ENCODE results near the gene PEX7.

The PEX7 gene
- long read RNA-seq, transcript PEX7-201 (10 exons, 1,464 nt), result major isoform, 6 of 8 reads
- long read RNA-seq, partial matches to known transcripts, result 0 of 8 reads
- long read RNA-seq, other reads (novel, unspliced or antisense), result 2 of 8 reads

DNA sequence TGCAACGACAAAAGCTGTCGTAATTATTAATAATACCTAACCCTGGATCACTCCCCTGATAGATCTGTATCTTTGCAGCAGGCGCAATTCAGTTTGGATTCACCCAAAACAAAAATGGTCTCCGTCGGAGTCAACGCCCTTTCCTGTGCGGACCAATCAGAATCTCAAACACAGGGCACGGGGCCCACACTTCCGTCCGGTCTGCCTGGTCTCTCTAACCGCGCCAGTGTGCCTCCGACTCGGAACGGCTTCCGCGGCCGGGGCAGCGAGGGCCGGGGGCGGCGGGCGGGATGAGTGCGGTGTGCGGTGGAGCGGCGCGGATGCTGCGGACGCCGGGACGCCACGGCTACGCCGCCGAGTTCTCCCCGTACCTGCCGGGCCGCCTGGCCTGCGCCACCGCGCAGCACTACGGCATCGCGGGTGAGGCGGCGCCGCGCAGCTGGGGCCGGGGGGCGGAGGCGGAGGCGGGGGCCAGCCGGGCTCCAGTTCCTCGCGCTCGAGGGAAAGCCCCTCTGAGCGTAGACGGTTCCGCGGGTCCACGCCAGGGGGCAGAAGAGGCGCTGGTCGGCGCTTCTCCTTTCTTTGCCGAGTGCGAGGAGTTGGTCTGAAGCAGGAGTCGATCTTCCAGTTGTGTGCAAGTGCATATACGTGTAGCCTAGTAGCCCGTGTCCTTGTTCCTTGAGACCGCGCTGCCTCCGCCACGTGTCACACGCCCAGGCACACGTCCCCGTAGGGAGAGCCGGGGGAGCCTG is at the start of gene PEX7:
Gene PEX7, plus strand, starts transcription at position 217 of the 752 bp plus-strand sequence. Its CDS starts 74 bp downstream, at position 291.
- H3K27ac ChIP-seq (replicated peaks), result peak within 1 kb of the TSS; percentile 72
- no peaks in the 10 kb centered on the region for H3K27me3 ChIP-seq (ENCODE audit: insufficient read depth, poor library complexity, severe bottlenecking)
- DNase-seq (ENCODE audit: low read depth in 1 of 2, low spot score in 1 of 2), result peak; percentile 80 to 93
- TF ChIP-seq SPI1 (IDR thresholded peaks at IDR 0.05; ENCODE audit: borderline replicate concordance, low read depth) (peak; percentile 70), POLR2AphosphoS5 (IDR thresholded peaks at IDR 0.05; ENCODE audit: low read depth) (peak; percentile 85), REST (IDR thresholded peaks at IDR 0.05; ENCODE audit: insufficient replicate concordance, low read depth) (peak; percentile 52), CTCF (IDR thresholded peaks at IDR 0.05; ENCODE audit: insufficient read depth, low read length) (peak; percentile 42), GABPA (IDR thresholded peaks at IDR 0.05; ENCODE audit: low read depth) (peak; percentile 49; the same call in 1 of the 2 replicates)
- peak within 1 kb of the TSS; percentile 59 for H3K4me3 ChIP-seq (replicated peaks; ENCODE audit: insufficient read depth, low read length)

GRCh38 chr6:136772685-136773472 is 49.5 kb upstream of the PEX7 start:
- no peak for DNase-seq (ENCODE audit: low read depth in 1 of 2, low spot score in 1 of 2)
- H3K27ac ChIP-seq (replicated peaks), result no peak overlapping the region; the same call in 1 of the 2 replicates
- TF ChIP-seq REST (IDR thresholded peaks at IDR 0.05; ENCODE audit: insufficient replicate concordance, low read depth) (no peak), SPI1 (IDR thresholded peaks at IDR 0.05; ENCODE audit: borderline replicate concordance, low read depth) (no peak), POLR2AphosphoS5 (IDR thresholded peaks at IDR 0.05; ENCODE audit: low read depth) (no peak), GABPA (IDR thresholded peaks at IDR 0.05; ENCODE audit: low read depth) (no peak), CTCF (IDR thresholded peaks at IDR 0.05; ENCODE audit: insufficient read depth, low read length) (no peak)
- no peaks in the 10 kb centered on the region for H3K27me3 ChIP-seq (ENCODE audit: insufficient read depth, poor library complexity, severe bottlenecking)
- no peak overlapping the region for H3K4me3 ChIP-seq (replicated peaks; ENCODE audit: insufficient read depth, low read length)

GRCh38 chr6:136773473-136773796 is 49.0 kb upstream of the PEX7 start:
- Histone ChIP-seq H3K4me3 (replicated peaks; ENCODE audit: insufficient read depth, low read length) (no peak overlapping the region), H3K27me3 (ENCODE audit: insufficient read depth, poor library complexity, severe bottlenecking) (no peaks in the 10 kb centered on the region), H3K27ac (replicated peaks) (peak overlapping the region; percentile 66; the same call in 1 of the 2 replicates)
- DNase-seq (ENCODE audit: low read depth in 1 of 2, low spot score in 1 of 2), result no peak
- TF ChIP-seq CTCF (IDR thresholded peaks at IDR 0.05; ENCODE audit: insufficient read depth, low read length) (no peak), GABPA (IDR thresholded peaks at IDR 0.05; ENCODE audit: low read depth) (no peak), POLR2AphosphoS5 (IDR thresholded peaks at IDR 0.05; ENCODE audit: low read depth) (no peak)
